NCI-H187 (cell line): ENCODE measurements around the gene ZBTB22.
A peak's percentile ranks its signal among the peaks of the same experiment; 100 is the strongest.
"Not testable (repeated sequence)": the region's sequence is repeated elsewhere in the genome, so short reads cannot be mapped to it uniquely, and the experiment has no call there.

Experiments used
- DNase-seq, 2 experiments: peaks; one replicate each; lab custom pipeline; 2025; lab: John Stamatoyannopoulos, UW

ZBTB22 gene

DNA sequence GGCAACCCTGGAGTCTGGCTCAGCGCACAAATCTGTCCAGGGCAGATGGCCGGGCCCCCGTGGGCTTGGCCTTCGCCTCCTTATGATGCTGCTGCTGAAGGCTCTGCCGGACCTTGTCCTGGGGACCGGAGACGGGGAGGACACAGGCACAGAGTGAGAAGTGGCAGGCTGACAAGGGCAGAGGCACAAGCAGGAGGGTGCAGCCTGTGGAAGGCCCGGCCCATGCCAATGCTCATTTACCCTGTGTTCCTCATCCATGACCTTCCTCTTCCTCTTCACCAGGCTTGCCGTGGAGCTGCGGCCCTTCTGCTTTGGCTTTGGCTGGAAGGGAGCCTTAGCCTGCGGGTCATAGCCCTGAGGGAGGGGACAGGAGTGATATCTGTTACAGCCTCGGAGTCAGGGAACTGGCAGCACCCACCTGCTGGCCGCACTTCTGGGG, 38.3 kb downstream of the ZBTB22 start:
- no peak for DNase-seq

DNA sequence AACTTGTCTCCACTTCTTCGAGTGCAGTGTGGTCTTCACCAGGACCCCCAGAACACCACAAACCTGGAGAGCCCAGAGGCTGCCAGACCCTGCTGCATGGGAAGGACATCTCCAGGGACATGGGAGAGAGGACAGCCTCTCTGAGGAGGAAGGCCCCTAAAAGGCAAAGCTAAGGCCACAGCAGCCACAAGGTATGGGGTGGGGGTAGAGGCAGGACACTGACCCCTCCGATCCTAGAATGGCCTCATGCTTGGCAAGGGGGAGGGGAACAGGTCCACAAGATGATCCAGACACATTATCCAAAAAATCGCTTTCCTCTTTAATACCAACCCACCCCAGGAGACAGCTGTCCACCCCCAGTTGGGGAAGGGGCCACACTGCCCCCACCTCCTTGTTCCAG, 38.7 kb downstream of the ZBTB22 start:
- DNase-seq = no peak

DNA sequence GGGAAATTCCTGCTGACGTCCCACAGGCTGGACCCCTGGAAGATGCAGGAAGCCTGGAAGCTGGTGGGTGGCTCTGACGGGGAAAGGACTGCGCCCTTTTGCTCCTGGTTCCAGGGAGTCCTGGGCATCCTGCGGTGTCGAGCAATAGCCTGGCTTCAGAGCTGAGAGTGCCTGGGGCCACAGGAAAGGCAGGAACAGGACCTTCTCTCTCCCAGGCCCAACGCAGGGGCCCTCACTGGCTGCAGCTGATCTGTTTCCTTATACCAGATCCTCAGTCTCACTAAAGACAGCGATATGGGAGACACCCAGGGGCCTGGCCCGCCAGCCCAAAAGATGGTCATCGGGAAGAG, 39.2 kb downstream of the ZBTB22 start:
- DNase-seq = no peak

DNA sequence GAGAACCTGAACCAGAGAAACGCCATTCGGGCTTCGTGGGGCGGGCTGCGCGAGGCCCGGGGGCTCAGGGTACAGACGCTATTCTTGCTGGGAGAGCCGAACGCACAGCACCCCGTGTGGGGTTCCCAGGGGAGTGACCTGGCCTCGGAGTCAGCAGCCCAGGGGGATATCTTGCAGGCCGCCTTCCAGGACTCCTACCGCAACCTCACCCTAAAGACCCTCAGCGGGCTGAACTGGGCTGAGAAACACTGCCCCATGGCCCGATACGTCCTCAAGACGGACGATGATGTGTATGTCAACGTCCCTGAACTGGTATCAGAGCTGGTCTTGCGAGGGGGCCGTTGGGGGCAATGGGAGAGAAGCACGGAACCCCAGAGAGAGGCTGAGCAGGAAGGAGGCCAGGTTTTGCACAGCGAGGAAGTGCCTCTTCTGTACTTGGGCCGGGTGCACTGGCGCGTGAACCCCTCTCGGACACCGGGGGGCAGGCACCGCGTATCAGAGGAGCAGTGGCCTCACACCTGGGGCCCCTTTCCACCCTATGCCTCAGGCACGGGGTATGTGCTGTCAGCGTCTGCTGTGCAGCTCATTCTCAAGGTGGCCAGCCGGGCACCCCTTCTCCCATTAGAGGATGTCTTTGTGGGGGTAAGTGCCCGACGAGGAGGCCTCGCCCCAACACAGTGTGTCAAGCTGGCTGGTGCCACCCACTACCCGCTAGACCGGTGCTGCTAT, 39.7 kb downstream of the ZBTB22 start:
- no peak for DNase-seq

DNA sequence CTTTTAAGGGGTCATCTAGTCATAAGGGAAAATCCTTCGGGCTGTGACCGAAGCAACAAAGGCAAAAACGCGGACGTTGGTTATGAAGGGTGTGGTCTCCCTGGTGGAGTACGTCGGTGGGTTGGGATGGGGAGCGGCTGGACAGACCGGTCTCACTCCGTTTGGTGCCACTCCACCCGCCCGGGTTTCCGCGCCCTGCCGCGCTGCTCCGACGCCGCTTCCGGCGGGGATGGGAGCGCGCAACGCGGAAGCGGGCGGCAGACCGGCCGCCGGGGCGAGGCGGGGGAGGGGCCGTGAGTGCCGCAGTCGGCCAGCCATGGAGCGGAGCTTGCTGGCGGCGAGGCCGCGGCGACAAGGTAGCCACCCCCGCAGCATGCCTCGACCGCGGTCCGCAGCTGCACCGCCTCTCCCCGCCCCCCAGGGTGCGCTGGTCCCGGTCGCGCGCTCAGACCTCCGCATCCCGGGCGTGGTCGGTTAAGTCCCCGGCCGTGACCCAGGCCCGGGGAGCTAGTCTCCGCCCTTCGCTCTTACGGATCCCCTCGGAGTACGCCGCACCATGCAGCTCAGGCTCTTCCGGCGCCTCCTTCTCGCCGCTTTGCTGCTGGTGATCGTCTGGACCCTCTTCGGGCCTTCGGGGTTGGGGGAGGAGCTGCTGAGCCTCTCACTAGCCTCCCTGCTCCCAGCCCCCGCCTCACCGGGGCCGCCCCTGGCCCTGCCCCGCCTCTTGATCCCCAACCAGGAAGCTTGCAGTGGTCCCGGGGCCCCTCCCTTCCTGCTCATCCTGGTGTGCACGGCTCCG, 40.5 kb downstream of the ZBTB22 start, which contains the start of gene B3GALT4:
Gene B3GALT4, plus strand, starts transcription at position 260 of the 799 bp plus-strand sequence. Its CDS starts 297 bp downstream, at position 557.
- DNase-seq = peak; percentile 33 to 65

DNA sequence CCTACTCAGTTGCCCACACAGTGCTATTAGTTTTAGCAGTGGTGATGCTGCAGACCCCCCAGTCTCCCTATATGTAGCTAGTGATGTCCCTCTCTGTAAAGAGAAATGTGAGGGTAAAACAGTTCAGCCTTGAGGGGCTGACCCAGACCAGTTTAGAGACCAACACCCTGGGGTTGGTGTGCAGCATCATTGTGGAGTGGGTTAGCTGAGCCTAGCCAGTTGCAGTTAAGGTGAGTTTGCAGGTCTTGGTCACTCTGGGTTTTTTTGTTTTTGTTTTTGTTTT, 41.0 kb downstream of the ZBTB22 start:
- DNase-seq = no peak

DNA sequence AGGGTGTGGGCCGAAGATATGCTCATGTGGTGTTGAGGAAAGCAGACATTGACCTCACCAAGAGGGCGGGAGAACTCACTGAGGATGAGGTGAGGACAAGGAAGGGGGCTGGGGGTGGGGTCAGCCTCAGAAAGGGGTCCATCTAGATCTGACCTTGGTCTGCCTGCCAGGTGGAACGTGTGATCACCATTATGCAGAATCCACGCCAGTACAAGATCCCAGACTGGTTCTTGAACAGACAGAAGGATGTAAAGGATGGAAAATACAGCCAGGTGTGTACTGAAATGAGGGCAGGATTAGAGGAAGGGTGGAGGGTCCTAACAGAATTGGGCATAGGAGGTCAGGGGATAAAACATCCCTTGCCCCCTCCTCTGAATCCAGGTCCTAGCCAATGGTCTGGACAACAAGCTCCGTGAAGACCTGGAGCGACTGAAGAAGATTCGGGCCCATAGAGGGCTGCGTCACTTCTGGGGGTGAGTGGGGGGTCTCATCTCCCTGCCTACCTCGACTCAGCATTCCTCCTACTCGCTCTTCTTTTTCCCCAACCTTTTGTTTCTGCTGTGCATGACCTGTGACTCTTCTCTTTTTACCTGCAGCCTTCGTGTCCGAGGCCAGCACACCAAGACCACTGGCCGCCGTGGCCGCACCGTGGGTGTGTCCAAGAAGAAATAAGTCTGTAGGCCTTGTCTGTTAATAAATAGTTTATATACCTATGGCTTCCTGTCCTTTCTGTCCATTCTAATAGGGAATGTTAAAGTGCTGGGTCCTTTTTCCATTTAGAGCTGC, 41.6 kb downstream of the ZBTB22 start:
- DNase-seq = not testable (repeated sequence)

DNA sequence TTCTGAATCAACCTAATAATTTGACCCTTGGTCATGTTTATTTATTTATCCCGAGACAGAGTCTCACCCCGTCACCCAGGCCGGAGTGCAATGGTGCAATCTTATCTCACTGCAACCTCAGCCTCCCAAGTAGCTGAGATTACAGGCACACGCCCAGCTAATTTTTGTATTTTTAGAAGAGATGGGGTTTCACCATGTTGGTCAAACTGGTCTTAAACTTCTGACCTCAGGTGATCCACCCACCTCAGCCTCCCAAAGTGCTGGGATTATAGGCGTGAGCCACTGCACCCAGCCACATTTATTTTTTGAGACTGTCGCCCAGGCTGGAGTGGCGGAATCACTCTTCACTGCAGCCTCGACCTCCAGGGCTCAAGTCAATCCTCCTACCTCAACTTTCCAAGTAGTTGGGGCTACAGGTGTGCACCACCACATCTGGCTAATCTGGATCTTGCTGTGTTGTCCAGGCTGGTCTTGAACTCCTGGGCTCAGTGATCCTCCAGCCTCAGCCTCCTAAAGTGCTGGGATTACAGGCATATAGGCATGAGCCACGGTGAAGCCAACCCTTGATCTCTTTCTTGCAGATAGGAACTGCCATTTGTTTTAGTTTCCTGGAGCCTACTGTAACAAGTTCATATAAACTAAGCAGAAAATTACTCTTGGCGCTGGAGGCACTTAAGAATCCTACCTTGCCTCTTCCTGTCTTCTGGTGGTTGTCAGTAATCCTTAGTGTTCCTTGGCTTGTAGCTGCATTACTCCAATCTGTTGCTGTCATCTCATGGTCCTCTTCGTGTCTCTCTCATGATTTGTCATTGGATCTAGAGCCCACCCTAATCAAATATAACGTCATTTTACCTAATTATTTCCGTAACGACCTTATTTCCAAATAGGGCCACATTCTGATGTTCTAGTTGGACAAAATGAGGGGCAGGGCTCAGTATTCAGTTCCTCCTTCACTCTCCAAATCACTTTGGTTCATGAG, 43.3 kb downstream of the ZBTB22 start:
- no peak for DNase-seq

DNA sequence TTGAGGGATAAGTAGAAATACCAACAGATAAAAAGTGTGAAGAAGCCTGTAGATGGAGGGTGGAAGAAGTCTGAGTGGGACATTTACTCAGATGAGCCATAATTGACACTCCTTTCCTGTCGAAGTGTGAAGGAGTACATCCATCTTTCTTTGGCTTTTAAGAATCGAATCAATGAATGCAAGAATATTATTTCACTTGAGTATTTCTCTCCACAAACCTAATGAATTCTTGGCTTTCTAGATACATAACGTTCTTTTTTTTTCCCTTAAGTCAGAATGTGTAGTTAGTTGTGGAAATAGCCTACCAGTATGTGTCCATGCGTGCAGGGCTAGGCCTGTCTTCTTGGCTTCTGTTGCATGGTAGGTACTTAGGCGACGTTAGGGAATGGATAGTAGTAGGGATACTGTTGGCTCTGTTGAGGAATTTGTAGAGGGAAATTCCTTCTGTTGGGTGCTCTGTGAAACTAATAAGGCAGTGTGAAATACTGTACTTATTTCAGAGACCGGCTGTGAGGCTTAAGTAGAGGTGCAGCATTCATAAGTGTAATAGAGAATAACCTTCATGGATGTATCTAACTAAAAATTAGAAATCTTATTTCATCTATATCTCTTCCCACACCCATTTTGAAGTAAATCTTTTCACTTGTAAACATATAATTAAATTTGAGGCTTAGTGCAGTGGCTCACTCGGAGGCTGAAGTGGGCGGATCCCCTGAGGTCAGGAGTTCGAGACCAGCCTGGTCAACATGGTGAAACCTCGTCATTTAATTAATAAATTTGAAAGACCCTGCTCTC, 44.2 kb downstream of the ZBTB22 start:
- DNase-seq = no peak

DNA sequence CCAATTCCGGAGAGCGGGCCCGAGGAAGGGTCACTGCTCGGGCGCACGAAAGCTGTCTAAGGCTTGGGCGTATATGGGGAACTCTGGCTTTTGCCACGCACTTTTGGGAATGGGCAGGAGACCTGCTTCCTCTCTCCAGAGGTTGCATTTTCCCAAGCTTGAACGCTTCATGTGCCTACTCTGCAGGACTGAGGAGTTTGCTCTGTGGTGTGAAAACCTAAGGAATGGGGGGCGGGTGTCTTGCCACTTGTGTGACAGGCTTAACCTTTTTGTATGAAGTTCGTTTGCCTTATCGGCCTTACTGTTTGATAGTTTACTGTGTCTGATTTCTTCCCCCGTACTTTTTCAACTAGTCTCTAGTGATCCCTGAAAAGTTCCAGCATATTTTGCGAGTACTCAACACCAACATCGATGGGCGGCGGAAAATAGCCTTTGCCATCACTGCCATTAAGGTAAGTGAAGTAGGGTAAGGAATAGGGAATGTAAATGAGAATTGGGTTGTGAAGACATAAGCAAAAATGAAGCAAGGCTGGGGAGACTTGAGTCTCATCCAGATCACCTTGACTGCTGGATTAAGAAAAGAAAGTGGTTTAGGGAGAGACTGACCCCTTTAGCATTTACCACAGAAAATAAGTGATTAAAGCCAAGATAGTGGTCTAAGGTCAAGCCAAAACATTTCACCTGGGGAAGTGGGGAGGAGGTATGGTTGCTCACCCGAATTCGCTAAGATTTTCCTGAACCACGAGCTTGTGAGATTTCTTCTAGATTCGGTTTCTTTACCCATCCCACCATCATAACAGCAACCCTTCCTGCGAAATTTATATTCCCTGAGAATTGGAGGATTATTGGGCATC, 45.0 kb downstream of the ZBTB22 start:
- no peak for DNase-seq

DNA sequence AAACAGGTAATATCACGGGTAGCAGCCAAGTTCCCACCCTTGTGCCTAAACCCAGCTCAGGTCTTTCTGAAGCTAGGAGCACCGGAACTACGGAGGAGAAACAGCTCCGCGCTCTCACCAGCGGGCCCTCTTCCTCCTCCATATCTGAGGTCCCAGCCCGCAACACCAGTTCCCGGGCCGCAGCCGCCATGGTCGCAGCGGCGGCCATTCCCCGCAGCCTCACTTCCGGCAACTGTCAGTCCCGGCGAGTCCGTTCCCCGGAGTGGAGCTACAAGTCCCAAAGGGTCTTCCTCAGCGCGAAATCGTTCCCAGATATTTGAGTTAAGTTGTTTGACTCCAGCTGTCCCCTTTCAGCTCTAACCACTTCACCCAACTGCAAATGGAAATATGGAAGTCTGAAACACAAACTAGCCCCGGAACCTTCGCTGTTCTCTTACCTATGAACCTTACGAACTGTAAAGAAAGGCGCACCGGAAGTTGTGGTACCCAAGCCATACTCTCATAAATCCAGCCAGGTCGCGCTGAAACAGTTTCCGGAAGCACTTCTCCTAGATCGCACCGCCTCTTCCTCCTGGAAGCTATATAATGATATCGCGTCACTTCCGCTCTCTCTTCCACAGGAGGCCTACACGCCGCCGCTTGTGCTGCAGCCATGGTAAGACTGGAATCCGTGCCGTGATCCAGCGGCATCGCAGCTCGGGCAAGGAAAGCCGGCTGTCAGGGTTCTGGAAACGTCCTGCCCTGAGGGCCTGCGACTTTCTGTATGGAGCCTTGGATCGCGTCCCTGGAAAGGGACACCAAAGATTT, 45.9 kb downstream of the ZBTB22 start, which contains the start of the genes RPS18 and VPS52:
Gene RPS18, plus strand, starts transcription at position 608 of the 807 bp plus-strand sequence. Its CDS starts 45 bp downstream, at position 653.
Gene VPS52, minus strand, starts transcription at position 409 of the 807 bp plus-strand sequence. Its CDS starts 201 bp downstream, at position 208.
- peak; percentile 92 to 97 for DNase-seq

DNA sequence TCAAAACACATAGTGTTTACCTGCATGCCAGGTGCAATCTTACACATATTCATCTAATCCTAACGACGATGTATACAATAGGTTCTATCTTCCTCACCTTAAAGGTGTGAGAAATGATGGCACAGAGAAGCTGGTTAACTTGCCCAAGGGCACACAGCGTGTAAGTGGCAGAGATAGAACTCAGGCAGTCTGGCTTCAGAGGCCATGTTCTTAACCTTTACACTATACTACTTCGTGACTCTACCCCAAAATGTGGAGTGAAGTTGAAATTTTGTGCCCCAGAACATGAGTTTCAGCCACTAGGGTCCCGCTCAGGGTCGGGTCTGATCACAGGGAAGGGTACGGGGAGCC, 46.5 kb downstream of the ZBTB22 start:
- DNase-seq = no peak
